ENCODE data around the gene IBA57. TPM values are rescaled to one million over a fixed set of nuclear protein-coding genes. Genes with fewer than 3 reads are reported as not detected.

Gene IBA57
- total RNA-seq (2022; extraction: Qiagen RNA extraction; ENCODE audit: low read depth) = 3.7 to 6.1 TPM (median 5.5 TPM) in 5 replicates

GRCh38 chr1:228165372-228166169 lies at the start of gene IBA57:
IBA57 (plus strand) TSS chr1:228165804; CDS start chr1:228165817, 13 bp downstream.

GRCh38 chr1:228139931-228140723 lies 25.5 kb upstream of the IBA57 start, which contains the start of gene GUK1:
GUK1 (plus strand) TSS chr1:228140279; CDS start chr1:228140303, 24 bp downstream.

GRCh38 chr1:228149406-228150119 lies 16.0 kb upstream of the IBA57 start, which contains the start of gene GJC2:
GJC2 (plus strand) TSS chr1:228149930; CDS start chr1:228157759, 7,829 bp downstream.

GRCh38 chr1:228207851-228208821 lies 42.5 kb downstream of the IBA57 start, which contains the start of gene OBSCN:
OBSCN (plus strand) TSS chr1:228208044; CDS start chr1:228211784, 3,740 bp downstream.

Other genes with a start within 250 kb of the IBA57 start
- gene WNT9A, start 217.9 kb upstream of the IBA57 start, total RNA-seq (2022; extraction: Qiagen RNA extraction; ENCODE audit: low read depth) = 6.1 to 8.5 TPM (median 7.8 TPM) in 5 replicates
- gene WNT3A, start 158.8 kb upstream of the IBA57 start, total RNA-seq (2022; extraction: Qiagen RNA extraction; ENCODE audit: low read depth) = not detected in 5 replicates
- 382 to 459 TPM (median 447 TPM) in 5 replicates for gene ARF1, start 83.1 kb upstream of the IBA57 start, total RNA-seq (2022; extraction: Qiagen RNA extraction; ENCODE audit: low read depth)
- gene C1orf35, start 62.5 kb upstream of the IBA57 start, total RNA-seq (2022; extraction: Qiagen RNA extraction; ENCODE audit: low read depth) = 31.1 to 39.4 TPM (median 36.5 TPM) in 5 replicates
- gene MRPL55, start 56.5 kb upstream of the IBA57 start, total RNA-seq (2022; extraction: Qiagen RNA extraction; ENCODE audit: low read depth) = 76.3 to 85.4 TPM (median 82.1 TPM) in 5 replicates
- 135 to 151 TPM (median 145 TPM) in 5 replicates for gene GUK1, start 25.5 kb upstream of the IBA57 start, total RNA-seq (2022; extraction: Qiagen RNA extraction; ENCODE audit: low read depth)
- 0.17 to 0.53 TPM (median 0.40 TPM) in 5 replicates for gene GJC2, start 15.9 kb upstream of the IBA57 start, total RNA-seq (2022; extraction: Qiagen RNA extraction; ENCODE audit: low read depth)
- gene OBSCN, start 42.2 kb downstream of the IBA57 start, total RNA-seq (2022; extraction: Qiagen RNA extraction; ENCODE audit: low read depth) = 3.6 to 6.2 TPM (median 4.4 TPM) in 5 replicates
- gene TRIM11, start 241.0 kb downstream of the IBA57 start, total RNA-seq (2022; extraction: Qiagen RNA extraction; ENCODE audit: low read depth) = 28.2 to 38.8 TPM (median 36.5 TPM) in 5 replicates